Measurements from ENCODE around the gene MOV10.
A peak's percentile ranks its signal among the peaks of the same experiment; 100 is the strongest.
"Not testable (repeated sequence)": the region's sequence is repeated elsewhere in the genome, so short reads cannot be mapped to it uniquely, and the experiment has no call there.

Gene MOV10, protein sequence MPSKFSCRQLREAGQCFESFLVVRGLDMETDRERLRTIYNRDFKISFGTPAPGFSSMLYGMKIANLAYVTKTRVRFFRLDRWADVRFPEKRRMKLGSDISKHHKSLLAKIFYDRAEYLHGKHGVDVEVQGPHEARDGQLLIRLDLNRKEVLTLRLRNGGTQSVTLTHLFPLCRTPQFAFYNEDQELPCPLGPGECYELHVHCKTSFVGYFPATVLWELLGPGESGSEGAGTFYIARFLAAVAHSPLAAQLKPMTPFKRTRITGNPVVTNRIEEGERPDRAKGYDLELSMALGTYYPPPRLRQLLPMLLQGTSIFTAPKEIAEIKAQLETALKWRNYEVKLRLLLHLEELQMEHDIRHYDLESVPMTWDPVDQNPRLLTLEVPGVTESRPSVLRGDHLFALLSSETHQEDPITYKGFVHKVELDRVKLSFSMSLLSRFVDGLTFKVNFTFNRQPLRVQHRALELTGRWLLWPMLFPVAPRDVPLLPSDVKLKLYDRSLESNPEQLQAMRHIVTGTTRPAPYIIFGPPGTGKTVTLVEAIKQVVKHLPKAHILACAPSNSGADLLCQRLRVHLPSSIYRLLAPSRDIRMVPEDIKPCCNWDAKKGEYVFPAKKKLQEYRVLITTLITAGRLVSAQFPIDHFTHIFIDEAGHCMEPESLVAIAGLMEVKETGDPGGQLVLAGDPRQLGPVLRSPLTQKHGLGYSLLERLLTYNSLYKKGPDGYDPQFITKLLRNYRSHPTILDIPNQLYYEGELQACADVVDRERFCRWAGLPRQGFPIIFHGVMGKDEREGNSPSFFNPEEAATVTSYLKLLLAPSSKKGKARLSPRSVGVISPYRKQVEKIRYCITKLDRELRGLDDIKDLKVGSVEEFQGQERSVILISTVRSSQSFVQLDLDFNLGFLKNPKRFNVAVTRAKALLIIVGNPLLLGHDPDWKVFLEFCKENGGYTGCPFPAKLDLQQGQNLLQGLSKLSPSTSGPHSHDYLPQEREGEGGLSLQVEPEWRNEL
- total RNA-seq: 68.4 to 87.8 reads per million in 2 donors

DNA sequence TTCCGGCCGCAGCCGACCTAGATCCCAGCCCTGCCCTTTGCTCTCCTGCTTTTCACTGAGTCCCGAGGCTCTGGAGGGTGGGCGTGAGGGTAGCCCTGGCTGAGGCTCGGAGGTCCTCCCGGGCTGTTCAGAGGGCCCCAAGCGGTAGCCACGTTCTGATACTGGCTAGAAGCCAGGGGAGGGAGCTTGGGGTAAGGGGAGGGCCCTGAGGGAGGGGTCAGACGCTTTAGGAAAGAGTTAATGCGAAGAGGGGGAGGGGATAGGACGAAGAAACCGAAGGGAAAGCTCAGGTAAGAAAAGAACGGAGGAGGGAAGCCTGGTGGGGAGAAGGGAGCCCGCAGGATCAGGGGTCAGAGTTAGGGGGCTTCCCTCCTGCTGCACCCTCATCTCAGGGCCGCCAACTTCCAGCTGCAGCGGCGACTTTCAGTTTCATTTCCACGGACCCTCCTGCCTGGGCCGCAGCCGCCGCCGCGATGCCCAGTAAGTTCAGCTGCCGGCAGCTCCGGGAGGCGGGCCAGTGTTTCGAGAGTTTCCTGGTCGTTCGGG is at the start of gene MOV10:
MOV10 (plus strand) TSS at position 220 of the 546 bp plus-strand sequence; CDS start at position 474, 254 bp downstream.
- DNase-seq: peak; percentile 44

DNA sequence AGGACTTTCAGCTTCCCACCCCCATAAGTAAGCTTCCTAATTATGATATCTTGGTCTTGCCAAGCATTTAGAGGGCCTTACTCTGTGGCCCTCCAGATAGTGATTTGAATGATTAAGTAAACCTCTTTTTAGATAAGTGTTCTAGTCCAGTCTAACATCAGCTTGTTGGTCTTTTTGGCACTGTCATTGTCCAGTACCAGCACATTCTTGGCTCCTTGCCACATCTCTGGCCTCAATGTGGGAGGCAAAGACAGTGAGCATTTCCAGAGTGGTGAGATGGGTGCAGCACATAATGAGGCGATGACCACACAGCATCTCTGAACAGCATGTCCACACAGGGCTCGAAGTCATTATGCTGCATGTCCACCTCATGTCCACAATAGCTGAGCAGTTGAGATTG is 48.8 kb upstream of the MOV10 start:
- no peak for DNase-seq

DNA sequence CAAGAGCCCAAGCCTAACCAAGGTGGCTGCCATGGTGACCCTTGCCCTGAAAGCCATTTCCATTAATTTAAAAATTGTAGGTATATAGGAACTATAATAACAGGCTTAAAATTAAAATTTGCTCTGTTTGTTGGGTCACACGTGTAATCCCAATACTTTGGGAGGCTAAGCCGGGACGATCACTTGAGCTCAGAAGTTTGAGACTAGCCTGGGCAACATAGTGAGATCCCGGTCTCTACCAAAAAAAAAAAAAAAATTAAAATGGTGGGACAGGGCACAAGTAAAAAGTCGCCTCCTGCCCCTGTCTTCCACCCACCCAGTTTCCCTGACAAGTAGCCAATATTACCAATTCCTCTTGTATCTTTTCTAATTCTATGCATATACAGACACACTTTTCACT is 48.3 kb upstream of the MOV10 start:
- no peak for DNase-seq

DNA sequence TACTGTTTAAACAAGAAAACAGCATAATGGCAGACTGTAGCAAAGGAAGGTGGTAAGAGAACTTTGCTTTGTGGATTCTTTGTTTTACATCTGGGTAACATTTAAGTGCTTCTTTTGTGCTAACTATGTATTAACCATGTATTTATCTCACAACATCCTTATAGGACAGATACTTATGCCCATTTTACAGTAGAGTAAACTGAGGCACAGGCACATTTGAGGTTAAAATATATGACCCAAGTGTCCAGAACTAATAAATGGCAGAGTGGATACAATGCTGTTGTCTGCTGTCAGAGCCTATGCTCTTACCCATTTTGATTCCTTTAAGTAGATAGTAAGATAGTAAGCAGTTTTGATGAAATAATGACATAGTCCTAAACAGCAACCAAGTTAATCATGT is 47.6 kb upstream of the MOV10 start:
- no peak for DNase-seq

DNA sequence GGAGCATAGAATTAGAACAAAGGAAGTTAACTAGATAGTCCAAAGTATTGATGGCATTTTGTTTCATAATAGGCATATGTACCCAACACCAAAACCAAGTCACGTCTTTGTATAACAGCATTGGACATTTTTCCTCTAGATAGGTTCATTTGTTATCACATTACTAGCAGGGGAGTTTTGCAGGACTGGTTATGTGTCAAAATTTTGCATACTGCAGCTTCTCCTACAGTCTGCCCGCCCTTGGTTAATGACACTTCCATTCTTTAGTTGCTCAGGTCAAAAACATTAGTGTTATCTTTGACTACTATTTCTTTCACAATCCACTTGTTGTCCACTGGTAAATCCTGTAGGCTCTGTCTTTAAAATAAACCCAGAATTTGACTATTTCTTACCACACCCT is 45.9 kb upstream of the MOV10 start:
- DNase-seq: no peak

DNA sequence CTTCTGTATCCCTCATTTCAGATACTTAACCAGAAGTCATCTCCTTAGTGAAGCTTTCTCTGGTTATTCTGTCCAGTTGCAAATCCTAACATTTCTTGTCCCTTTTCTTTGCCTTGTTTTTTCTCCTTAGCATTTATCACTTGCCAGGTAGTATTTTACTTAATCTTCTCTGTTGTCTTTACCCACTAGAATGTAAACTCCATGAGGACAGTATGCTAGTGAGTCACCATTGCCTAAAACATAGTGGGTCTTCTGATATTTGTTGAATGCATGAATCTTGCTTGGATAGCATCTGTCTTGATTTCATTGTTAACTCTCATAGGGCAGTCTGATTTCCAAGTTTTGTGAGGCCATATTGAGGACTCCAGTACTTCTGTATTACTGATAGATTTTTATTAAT is 45.2 kb upstream of the MOV10 start:
- no peak for DNase-seq

DNA sequence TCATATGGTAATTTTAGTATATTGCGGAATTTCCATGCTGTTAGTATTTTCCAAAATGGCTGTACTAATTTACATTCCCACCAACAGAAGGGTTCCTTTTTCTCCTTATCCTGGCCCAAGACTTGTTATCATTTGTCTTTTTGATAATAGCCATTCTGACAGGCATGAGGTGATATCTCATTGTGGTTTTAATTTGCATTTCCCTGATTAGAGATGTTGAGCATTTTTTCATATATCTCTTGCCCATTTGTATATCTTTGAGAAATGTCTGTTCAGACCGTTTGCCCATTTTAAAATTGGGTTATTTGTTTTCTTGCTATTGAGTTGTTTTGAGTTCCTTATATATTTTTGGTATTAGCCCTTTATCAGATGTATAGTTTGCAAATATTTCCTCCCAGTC is 40.8 kb upstream of the MOV10 start:
- DNase-seq: no peak

DNA sequence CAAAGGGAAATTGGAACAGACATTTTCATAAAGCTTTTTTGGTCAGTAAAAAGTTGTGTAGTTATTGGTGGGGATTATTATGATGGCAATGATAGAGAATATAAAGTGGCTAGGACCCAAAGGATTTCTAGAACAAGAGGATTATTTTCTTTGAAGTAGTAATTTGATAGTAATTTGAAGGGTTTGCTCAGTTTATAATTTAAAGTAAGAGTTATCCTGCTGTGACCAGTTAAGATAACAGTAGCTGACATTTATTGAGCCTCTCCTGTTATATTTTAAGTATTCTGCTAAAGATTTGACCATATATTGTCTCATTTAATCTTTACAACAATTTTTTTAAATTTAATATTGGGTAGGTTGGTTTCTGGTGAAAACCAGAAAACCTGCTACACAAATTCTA is 40.1 kb upstream of the MOV10 start:
- no peak for DNase-seq

DNA sequence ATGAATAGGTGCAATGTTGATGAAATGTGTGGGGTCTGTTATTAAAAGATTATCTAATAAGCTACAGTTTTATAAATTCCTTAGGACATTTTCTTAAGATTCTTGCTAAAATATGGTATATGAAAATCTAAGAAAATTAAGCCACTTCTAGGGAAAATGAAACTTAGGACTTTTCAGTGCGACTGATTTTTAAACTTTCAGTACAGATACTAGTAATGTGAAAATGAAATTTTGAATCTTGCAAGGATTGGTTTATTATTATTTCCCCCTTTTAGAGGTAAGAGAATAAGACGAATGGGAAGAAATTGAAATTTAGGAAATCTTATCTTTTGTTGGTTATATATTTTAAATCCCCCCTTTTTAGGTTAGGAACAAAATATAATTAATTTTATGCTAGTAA is 38.4 kb upstream of the MOV10 start:
- no peak for DNase-seq

DNA sequence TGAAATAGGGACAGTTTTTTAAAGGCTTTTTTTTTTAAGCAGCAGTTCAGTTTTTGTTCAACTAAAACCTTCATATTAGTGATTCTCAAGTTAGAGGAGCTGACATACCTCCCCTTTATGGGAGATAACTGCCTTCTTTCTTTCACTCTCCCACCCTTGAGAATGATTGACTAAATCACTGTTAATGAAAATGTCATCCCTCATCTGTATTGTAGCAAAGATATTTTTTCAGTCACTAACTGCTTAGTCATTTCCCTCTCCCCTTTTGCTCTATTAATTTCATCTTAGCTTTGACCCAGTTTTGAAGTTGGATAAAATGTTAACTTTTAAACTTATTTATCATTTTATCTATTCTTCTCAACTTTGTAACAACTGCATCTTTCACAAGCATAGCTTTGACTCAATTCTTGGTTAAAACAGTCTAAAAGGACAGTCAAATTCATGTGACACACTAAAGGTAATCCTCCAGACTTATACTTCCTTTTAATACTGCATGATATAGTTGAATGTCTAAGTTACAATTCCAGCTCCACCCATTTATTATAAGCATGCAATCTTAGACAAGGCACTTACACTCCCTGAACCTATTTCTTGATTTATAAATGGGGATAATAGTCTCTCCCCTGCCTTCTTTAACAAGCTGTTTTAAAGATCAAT is 37.7 kb upstream of the MOV10 start:
- no peak for DNase-seq

DNA sequence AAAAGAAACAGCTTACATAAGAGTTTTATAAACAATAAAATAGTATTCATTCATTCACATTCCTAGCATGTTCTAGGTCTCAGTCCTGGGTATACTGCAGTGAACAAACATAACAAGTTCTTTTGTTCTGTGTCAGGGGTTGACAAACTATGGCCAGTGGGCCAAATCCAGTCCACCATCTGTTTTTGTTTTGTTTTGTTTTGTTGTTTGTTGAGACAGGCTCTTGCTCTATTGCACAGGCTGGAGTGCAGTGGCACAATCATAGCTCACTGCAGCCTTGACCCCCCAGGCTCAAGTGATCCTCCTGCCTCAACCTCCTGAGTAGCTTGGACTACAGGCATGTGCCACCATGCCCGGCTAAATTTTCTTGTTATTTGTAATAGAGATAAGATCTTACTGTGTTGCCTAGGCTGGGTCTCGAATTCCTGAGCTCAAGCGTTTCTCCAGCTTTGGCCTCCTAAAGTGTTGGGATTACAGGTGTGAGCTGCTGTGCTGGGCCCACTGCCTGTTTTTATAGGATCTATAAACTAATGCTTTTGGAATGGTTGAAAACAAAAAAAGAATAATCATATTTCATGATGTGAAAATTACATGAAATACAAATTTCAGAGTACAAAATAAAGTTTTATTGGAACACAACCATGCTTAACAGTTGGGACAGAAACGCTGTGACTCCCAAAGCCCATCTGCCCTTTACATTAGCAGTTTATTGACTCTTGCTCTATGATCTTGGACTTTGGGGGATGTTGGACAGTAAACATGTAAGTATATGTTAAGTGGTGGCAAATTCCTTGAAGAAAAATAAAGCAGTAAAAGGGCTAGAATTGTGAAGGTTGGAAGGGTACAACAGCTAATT is 37.0 kb upstream of the MOV10 start:
- no peak for DNase-seq

DNA sequence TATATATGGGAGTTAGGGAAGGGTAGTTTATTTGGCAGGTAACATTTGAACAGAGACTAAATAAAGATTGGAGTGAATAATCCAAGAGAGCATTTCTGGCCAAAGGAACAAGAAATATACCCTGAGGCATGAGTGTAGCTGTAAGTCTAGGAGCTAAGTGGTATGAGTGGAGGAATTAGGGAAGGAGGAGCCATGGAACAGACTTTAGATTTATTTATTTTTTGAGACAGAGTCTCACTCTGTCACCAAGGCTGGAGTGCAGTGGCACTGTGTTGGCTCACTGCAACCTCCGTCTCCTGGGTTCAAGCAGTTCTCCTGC is 36.4 kb upstream of the MOV10 start:
- no peak for DNase-seq

DNA sequence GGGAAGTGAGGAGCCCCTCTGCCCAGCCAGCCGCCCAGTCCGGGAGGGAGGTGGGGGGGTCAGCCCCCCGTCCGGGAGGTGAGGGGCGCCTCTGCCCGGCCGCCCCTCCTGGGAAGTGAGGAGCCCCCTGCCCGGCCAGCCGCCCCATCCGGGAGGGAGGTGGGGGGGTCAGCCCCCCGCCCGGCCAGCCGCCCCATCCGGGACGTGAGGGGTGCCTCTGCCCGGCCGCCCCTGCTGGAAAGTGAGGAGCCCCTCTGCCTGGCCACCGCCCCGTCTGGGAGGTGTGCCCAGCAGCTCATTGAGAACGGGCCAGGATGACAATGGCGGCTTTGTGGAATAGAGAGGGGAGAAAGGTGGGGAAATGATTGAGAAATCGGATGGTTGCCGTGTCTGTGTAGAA is 34.0 kb upstream of the MOV10 start:
- DNase-seq: not testable (repeated sequence)

DNA sequence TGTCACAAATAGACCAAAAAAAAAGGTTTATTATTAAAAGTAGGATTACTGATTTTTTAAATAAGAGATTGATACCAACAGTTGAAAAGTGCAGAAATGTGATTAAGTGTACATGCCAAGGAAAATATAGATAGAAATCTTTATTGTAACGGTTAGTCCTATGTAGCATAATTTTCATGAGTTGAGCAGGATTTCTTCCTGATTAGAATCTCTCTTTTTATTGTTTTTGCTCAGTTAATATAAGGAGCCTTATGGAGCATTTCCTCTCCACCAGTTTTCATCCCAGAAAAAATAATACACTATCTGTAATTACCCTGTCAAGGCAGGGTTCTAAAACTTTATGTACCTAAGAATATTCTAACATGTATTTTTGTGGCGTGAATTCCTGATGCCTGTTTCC is 31.4 kb upstream of the MOV10 start:
- DNase-seq: no peak

DNA sequence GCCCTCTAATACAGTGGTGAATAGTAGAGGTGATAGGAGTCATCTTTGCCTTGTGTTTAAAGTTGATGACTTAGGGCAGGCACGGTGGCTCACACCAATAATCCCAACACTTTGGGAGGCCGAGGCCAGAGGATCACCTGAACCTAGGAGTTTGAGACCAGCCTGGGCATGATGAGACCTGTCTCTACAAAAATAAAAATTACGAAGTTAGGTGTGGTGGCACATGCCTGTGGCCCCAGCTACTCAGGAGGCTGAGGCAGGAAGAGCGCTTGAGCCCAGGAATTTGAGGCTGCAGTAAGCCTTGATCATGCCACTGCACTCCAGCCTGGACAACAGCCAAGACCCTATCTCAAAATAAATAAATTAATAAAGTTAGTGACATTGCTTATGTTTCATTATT is 28.2 kb upstream of the MOV10 start:
- DNase-seq: no peak

DNA sequence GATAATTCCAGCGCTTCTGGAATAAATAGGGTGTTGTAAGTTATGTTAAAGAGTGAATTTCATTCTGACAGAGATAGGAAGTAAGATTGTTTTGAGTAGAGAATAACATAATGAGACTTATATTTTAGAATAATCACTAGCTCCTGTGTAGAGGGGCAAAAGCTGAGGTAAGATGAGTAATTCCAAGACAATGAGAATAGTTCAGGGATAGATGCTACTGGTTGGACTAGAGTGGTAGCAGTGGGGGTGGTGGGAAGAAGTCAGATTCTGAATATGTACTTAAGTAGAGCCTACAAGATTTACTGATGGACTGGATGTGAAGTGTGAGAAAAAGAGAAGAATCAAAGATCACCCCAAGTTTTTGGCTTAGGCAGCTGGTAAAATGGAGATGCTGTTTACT is 23.3 kb upstream of the MOV10 start:
- DNase-seq: no peak

DNA sequence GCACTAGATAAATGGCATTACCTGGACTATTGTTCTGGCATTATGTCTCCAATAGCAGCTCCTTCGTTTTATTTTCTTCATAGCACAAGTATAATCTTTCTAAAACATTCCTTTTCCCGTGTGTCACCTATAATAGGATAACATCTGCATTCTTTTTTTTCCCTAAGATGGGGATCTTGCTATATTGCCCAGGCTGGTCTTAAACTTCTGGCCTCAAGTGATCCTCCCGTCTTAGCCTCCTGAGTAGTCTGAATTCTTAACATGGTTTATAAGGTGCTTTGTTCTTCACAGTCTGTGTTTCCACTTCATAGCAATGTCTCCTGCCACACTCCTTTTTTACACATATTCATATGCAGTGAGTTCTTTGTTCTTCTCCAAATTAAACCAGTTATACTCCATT is 8.6 kb upstream of the MOV10 start:
- DNase-seq: no peak

DNA sequence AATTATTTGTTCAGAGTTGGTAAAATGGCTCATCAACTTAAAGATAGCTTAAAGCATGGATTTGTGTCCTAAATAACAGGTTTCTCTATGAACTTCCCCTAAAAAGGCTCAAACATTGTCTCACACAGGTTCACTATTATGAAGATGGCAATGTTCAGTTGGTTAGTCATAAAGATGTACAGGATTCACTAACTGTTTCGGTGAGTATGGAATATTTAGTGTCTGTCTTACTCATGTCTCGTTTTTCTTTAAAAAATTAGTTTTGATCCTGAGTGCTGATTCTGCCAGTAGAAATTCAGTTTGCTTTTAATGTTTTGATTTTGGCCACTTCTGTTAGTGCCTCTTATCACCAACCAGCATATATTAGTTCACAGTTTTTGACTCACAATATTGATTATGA is 7.5 kb upstream of the MOV10 start:
- DNase-seq: no peak

DNA sequence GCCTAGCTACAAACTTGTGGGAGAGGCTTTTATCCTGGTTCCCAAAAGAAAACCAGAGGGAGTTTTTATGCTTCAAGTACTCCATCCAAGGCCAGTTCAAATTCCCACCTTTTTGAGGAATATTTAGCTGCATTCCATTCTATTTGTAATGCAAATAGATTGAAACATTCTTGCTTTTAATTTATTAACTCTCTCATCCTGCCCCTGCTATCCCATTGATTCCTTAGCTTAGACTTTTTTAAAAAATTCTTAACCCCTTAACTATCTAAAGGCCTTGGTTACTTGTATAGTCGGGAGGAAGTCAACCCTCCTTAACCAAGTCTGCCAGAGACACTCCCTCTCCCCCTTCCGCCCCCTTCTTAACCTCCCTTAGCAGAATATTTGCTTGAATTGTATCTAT is 2.5 kb upstream of the MOV10 start:
- no peak for DNase-seq

DNA sequence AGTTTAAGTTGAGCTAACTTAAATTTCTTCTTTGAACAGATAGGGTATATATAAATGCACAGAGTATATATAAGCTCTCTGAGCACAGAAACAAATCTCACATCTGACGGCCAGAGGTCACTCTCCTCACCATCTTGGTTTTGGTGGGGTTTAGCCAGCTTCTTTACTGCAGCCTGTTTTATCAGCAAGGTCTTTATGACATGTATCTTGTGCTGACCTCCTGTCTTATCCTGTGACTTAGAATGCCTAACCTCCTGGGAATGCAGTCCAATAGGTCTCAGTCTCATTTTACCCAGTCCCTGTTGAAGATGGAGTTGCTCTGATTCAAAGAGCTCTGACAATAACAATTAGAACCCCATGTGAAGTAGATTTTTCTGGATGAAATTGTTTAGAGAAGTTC is 1.6 kb upstream of the MOV10 start:
- no peak for DNase-seq

DNA sequence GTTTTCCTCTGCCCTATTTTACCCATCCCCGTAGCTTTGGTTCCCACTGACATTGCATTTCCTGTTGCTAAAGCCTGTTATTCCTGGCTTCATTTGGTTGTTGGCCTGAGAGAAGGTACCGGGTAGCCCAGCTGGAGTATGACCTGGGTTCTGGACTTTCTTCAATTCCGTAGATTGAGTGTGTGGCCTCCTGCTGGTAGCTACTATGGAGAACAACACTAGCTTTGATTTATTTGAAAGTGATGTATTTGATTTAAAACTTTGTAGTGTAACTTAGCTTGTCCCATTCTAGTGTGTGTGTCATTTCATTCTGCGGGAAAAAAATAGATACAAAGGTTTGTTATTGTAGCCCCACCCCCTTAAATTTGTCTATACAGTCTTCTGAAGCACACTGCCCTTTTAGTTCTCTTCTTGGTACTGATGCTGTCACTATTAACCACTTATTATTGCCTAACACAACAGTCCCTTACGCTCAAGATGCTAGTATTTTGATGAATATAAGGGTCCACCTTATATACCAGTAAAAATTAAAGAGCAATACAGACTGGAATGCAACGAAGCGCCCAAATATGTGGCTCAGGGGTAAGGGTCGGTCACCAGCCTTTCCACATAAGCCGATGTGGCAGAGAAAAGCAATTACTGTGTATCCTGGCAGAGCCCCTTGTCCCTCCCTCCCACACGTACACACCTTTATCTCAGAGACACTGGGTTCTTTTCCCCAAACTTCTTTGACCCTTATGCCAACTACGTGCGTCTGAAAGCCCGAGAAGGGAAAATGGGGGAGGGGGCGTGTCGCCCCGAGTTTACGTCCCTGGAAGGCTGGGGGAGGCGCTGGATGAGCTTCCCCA is 643 bp upstream of the MOV10 start:
- no peak for DNase-seq

All from T-helper 9 cell (primary cell).